ENCODE measurements around the gene DES.
"Not testable (repeated sequence)": the region's sequence is repeated elsewhere in the genome, so short reads cannot be mapped to it uniquely, and the experiment has no call there.

Gene DES

GRCh38 chr2:219418155-219419011, at the start of gene DES:
Gene DES, plus strand, starts transcription at chr2:219418377. Its CDS starts 86 bp downstream, at chr2:219418463.
- DNase-seq = no peak

GRCh38 chr2:219368690-219369191, 49.4 kb upstream of the DES start:
- no peak for DNase-seq

GRCh38 chr2:219369447-219369861, 48.7 kb upstream of the DES start:
- DNase-seq = no peak

- DNase-seq = no peak
These were observed 39.9 kb upstream of the DES start for GRCh38 chr2:219378163-219378851.

GRCh38 chr2:219380926-219381325, 37.3 kb upstream of the DES start:
- no peak for DNase-seq

- no peak for DNase-seq
These were observed 36.7 kb upstream of the DES start for GRCh38 chr2:219381448-219381847.

GRCh38 chr2:219384083-219384713, 34.0 kb upstream of the DES start:
- DNase-seq = no peak

- DNase-seq = no peak
These were observed 33.3 kb upstream of the DES start for GRCh38 chr2:219384859-219385258.

- no peak for DNase-seq
These were observed 32.1 kb upstream of the DES start for GRCh38 chr2:219385958-219386520.

- DNase-seq = peak in 1 of 2 experiments; percentile 11
These were observed 31.5 kb upstream of the DES start for GRCh38 chr2:219386532-219387280.

- peak; percentile 94 to 97 for DNase-seq
These were observed 30.7 kb upstream of the DES start, which contains the start of gene DNPEP for GRCh38 chr2:219387306-219388120. Gene DNPEP, minus strand, starts transcription at chr2:219387912. Its CDS starts 118 bp downstream, at chr2:219387794.

GRCh38 chr2:219388121-219388906, 29.9 kb upstream of the DES start:
- DNase-seq = peak; percentile 98 to 100

GRCh38 chr2:219388907-219389156, 29.3 kb upstream of the DES start:
- no peak for DNase-seq

GRCh38 chr2:219392754-219393153, 25.4 kb upstream of the DES start:
- DNase-seq = no peak

GRCh38 chr2:219395056-219395455, 23.1 kb upstream of the DES start:
- DNase-seq = not testable (repeated sequence)

GRCh38 chr2:219395609-219396008, 22.6 kb upstream of the DES start:
- DNase-seq = no peak

GRCh38 chr2:219396863-219397457, 21.2 kb upstream of the DES start:
- DNase-seq = no peak

- DNase-seq = no peak
These were observed 19.3 kb upstream of the DES start for GRCh38 chr2:219398721-219399363.

- DNase-seq = no peak
These were observed 18.3 kb upstream of the DES start for GRCh38 chr2:219399716-219400478.
